ENCODE measurements around the gene PSMA5. TPM values are rescaled to one million over a fixed set of nuclear protein-coding genes. Genes with fewer than 3 reads are reported as not detected.

PSMA5 gene
- total and polyA plus RNA-seq, 2 donors (not counting 1 experiment from before 2014, with no cell fraction given), result 26.3 to 62.9 TPM

GRCh38 chr1:109367626-109368025 lies 58.6 kb downstream of the PSMA5 start:
- no peak for DNase-seq
- H3K9me3 ChIP-seq (ENCODE audit: control extremely low read depth in 1 of 3, control insufficient read depth in 2 of 3, insufficient read depth in 1 of 3, low read length in 2 of 3), result no peaks in the 10 kb centered on the region
- H3K9ac ChIP-seq (ENCODE audit: low read length), result no peak overlapping the region
- H3K27me3 ChIP-seq (replicated peaks in 1 of 4; ENCODE audit: control extremely low read depth in 1 of 4, control insufficient read depth in 3 of 4, insufficient read depth in 4 of 4, low read length in 3 of 4), result peaks cover 0 to 10% (median 5%) of the 10 kb centered on the region in 4 experiments
- Mint-ChIP-seq H3K27me3 (peaks cover 58% of the 10 kb centered on the region), H3K9me3 (ENCODE audit: insufficient read depth) (no peaks in the 10 kb centered on the region), H3K4me3 (no peak overlapping the region), H3K27ac (no peak overlapping the region), H3K4me1 (peaks cover 2% of the 10 kb centered on the region)
- no peak overlapping the region for H3K4me2 ChIP-seq (replicated peaks; ENCODE audit: low read depth, low read length, poor library complexity, severe bottlenecking)
- no peak overlapping the region for H3K4me3 ChIP-seq (ENCODE audit: control extremely low read depth in 1 of 5, extremely low read depth in 1 of 5, insufficient read depth in 1 of 5, low read depth in 2 of 5, low read length in 4 of 5)
- H3K36me3 ChIP-seq (replicated peaks in 1 of 2; ENCODE audit: control extremely low read depth in 1 of 2, control insufficient read depth in 1 of 2, extremely low read depth in 1 of 2, insufficient read depth in 2 of 2, low read length in 1 of 2), result no peaks in the 10 kb centered on the region
- no peaks in the 10 kb centered on the region for H4K20me1 ChIP-seq (ENCODE audit: control insufficient read depth, insufficient read depth, low read length, poor library complexity, severe bottlenecking)
- no peak overlapping the region for H3K27ac ChIP-seq (ENCODE audit: low read length in 2 of 2)
- POLR2A ChIA-PET, result no interaction called here
- intact Hi-C loops (cut with micrococcal nuclease), result no loop called here
- CTCF ChIA-PET, result no interaction called here
- H3K79me2 ChIP-seq (ENCODE audit: control insufficient read depth, insufficient read depth, low read length), result no peaks in the 10 kb centered on the region
- WGBS (ENCODE audit: insufficient coverage), result 86% methylated on average over 1 of the region's 3 CpGs
- H2AFZ ChIP-seq (ENCODE audit: insufficient read depth, low read depth, low read length, poor library complexity, severe bottlenecking), result no peak overlapping the region
- TF ChIP-seq CTCF (IDR thresholded peaks at IDR 0.05), result no peak
- no peak for TF ChIP-seq EZH2 (IDR thresholded peaks at IDR 0.05; ENCODE audit: borderline replicate concordance, insufficient read depth, low read depth, low read length, poor library complexity, severe bottlenecking)
- H3K4me1 ChIP-seq (ENCODE audit: control insufficient read depth in 2 of 2, insufficient read depth in 2 of 2, low read length in 2 of 2), result no peaks in the 10 kb centered on the region
- no peak for ATAC-seq (ENCODE audit: low read depth)

- Histone ChIP-seq H3K79me2 (ENCODE audit: control insufficient read depth, insufficient read depth, low read length) (no peaks in the 10 kb centered on the region), H3K9me3 (ENCODE audit: control extremely low read depth in 1 of 3, control insufficient read depth in 2 of 3, insufficient read depth in 1 of 3, low read length in 2 of 3) (no peaks in the 10 kb centered on the region), H3K4me1 (ENCODE audit: control insufficient read depth in 2 of 2, insufficient read depth in 2 of 2, low read length in 2 of 2) (no peaks in the 10 kb centered on the region), H2AFZ (ENCODE audit: insufficient read depth, low read depth, low read length, poor library complexity, severe bottlenecking) (no peak overlapping the region), H3K4me3 (ENCODE audit: control extremely low read depth in 1 of 5, extremely low read depth in 1 of 5, insufficient read depth in 1 of 5, low read depth in 2 of 5, low read length in 4 of 5) (no peak overlapping the region), H3K27ac (ENCODE audit: low read length in 2 of 2) (no peak overlapping the region), H3K27me3 (replicated peaks in 1 of 4; ENCODE audit: control extremely low read depth in 1 of 4, control insufficient read depth in 3 of 4, insufficient read depth in 4 of 4, low read length in 3 of 4) (peaks cover 0 to 7% (median 5%) of the 10 kb centered on the region in 4 experiments), H3K4me2 (replicated peaks; ENCODE audit: low read depth, low read length, poor library complexity, severe bottlenecking) (no peak overlapping the region), H4K20me1 (ENCODE audit: control insufficient read depth, insufficient read depth, low read length, poor library complexity, severe bottlenecking) (no peaks in the 10 kb centered on the region), H3K9ac (ENCODE audit: low read length) (no peak overlapping the region), H3K36me3 (replicated peaks in 1 of 2; ENCODE audit: control extremely low read depth in 1 of 2, control insufficient read depth in 1 of 2, extremely low read depth in 1 of 2, insufficient read depth in 2 of 2, low read length in 1 of 2) (no peaks in the 10 kb centered on the region)
- ChIA-PET CTCF (no interaction called here), POLR2A (no interaction called here)
- H3K4me3 Mint-ChIP-seq, result no peak overlapping the region
- peaks cover 42% of the 10 kb centered on the region for H3K27me3 Mint-ChIP-seq
- ATAC-seq (ENCODE audit: low read depth), result no peak
- TF ChIP-seq EZH2 (IDR thresholded peaks at IDR 0.05; ENCODE audit: borderline replicate concordance, insufficient read depth, low read depth, low read length, poor library complexity, severe bottlenecking), result no peak
- TF ChIP-seq CTCF (IDR thresholded peaks at IDR 0.05), result no peak
- no peaks in the 10 kb centered on the region for H3K4me1 Mint-ChIP-seq
- H3K27ac Mint-ChIP-seq, result no peak overlapping the region
- no peaks in the 10 kb centered on the region for H3K9me3 Mint-ChIP-seq (ENCODE audit: insufficient read depth)
- intact Hi-C loops (cut with micrococcal nuclease), result no loop called here
- DNase-seq, result no peak
- 93% methylated on average over 2 of the region's 2 CpGs for WGBS (ENCODE audit: insufficient coverage)
Observed at GRCh38 chr1:109365642-109366204, 60.5 kb downstream of the PSMA5 start.

All from B cell (primary cell).